ENCODE measurements around the gene UNC13C.

- TF ChIP-seq EGR1 (IDR thresholded peaks at IDR 0.05) (no peak), EP300 (IDR thresholded peaks at IDR 0.05; ENCODE audit: borderline replicate concordance) (no peak), FOXM1 (IDR thresholded peaks at IDR 0.05; ENCODE audit: borderline replicate concordance, low read depth) (no peak), TEAD4 (IDR thresholded peaks at IDR 0.05) (no peak), RAD21 (IDR thresholded peaks at IDR 0.05; ENCODE audit: low read depth) (no peak), ZBTB7A (IDR thresholded peaks at IDR 0.05; ENCODE audit: low read depth) (no peak), CEBPB (IDR thresholded peaks at IDR 0.05) (no peak), USF1 (IDR thresholded peaks at IDR 0.05) (no peak), CREB1 (IDR thresholded peaks at IDR 0.05; ENCODE audit: low read depth) (no peak), NFIC (IDR thresholded peaks at IDR 0.05) (no peak), MAX (IDR thresholded peaks at IDR 0.05) (no peak), REST (IDR thresholded peaks at IDR 0.05; ENCODE audit: low read depth) (no peak), TAF1 (IDR thresholded peaks at IDR 0.05; ENCODE audit: low read depth) (no peak)
Measured at GRCh38 chr15:54659646-54660045, 681.4 kb downstream of the UNC13C start.

Data from Ishikawa (cell line).